ENCODE data around the gene PLAAT5. TPM values are rescaled to one million over a fixed set of nuclear protein-coding genes. Genes with fewer than 3 reads are reported as not detected.

The PLAAT5 gene
- total and polyA plus RNA-seq, 2 of the 13 experiments (the other 11 are each of a cell fraction or from before 2014, with no cell fraction given) = not detected

- TF ChIP-seq SMAD9 (CRISPR knock-in tag; IDR thresholded peaks at IDR 0.05) = no peak
- peak; percentile 18; the same call in 1 of the 2 replicates for TF ChIP-seq CEBPB (IDR thresholded peaks at IDR 0.05; ENCODE audit: borderline replicate concordance, low read depth, low read length)
- TF ChIP-seq TCF7 (IDR thresholded peaks at IDR 0.05; ENCODE audit: low read depth) = peak; percentile 88
- TF ChIP-seq ZNF577 (CRISPR knock-in tag; IDR thresholded peaks at IDR 0.05; ENCODE audit: borderline replicate concordance, low read depth) = no peak
- TF ChIP-seq ZBTB25 (CRISPR knock-in tag; IDR thresholded peaks at IDR 0.05) = peak; percentile 33; the same call in 1 of the 2 replicates
- TF ChIP-seq ZFP90 (CRISPR knock-in tag; IDR thresholded peaks at IDR 0.05; ENCODE audit: borderline replicate concordance) = no peak
- TF ChIP-seq TBL1XR1 (IDR thresholded peaks at IDR 0.05; ENCODE audit: borderline replicate concordance, low read length, partially characterized antibody) = no peak
- no peak for TF ChIP-seq LCORL (IDR thresholded peaks at IDR 0.05)
- no peak for TF ChIP-seq LCORL (CRISPR knock-in tag; IDR thresholded peaks at IDR 0.05)
- TF ChIP-seq PAXIP1 (CRISPR knock-in tag; conservative IDR thresholded peaks at IDR 0.05) = peak; percentile 59
- TF ChIP-seq TFE3 (CRISPR knock-in tag; IDR thresholded peaks at IDR 0.05) = no peak
- TF ChIP-seq ZFP37 (CRISPR knock-in tag; IDR thresholded peaks at IDR 0.05; ENCODE audit: borderline replicate concordance) = no peak
- no peak for TF ChIP-seq ZNF354B (CRISPR knock-in tag; IDR thresholded peaks at IDR 0.05)
- no peak for TF ChIP-seq JUNB (CRISPR knock-in tag; IDR thresholded peaks at IDR 0.05; ENCODE audit: borderline replicate concordance)
- TF ChIP-seq NFKB2 (CRISPR knock-in tag; IDR thresholded peaks at IDR 0.05; ENCODE audit: borderline replicate concordance) = no peak
- no peak for TF ChIP-seq NFIC (IDR thresholded peaks at IDR 0.05; ENCODE audit: low read length)
- peak; percentile 54; the same call in 1 of the 2 replicates for TF ChIP-seq NR2F2 (IDR thresholded peaks at IDR 0.05; ENCODE audit: borderline replicate concordance, low read depth)
- no peak for TF ChIP-seq RXRB (CRISPR knock-in tag; IDR thresholded peaks at IDR 0.05; ENCODE audit: borderline replicate concordance)
- no peak for TF ChIP-seq GPBP1L1 (CRISPR knock-in tag; IDR thresholded peaks at IDR 0.05)
- TF ChIP-seq ZC3H13 (CRISPR knock-in tag; IDR thresholded peaks at IDR 0.05) = no peak
- TF ChIP-seq ZMYM4 (CRISPR knock-in tag; IDR thresholded peaks at IDR 0.05) = no peak
- no peak for TF ChIP-seq CCDC6 (CRISPR knock-in tag; IDR thresholded peaks at IDR 0.05)
- no peak for TF ChIP-seq ZNF430 (CRISPR knock-in tag; IDR thresholded peaks at IDR 0.05)
- no peak for TF ChIP-seq ZBTB3 (CRISPR knock-in tag; IDR thresholded peaks at IDR 0.05; ENCODE audit: borderline replicate concordance, low read depth)
These were observed 837 bp upstream of the PLAAT5 start (continued) for GRCh38 chr11:63491636-63492372.

All from HepG2 (cell line).